HG03135 (cell line): ENCODE measurements around the gene ATP5MC3.

Experiments used
- ATAC-seq: cut with Tn5 transposase; IDR thresholded peaks from one replicate; pipeline ENCODE4 v1.9.1; 2021; ENCODE audit warnings: mild to moderate bottlenecking, moderate library complexity; ENCODE audit not compliant: unreplicated experiment

Gene ATP5MC3

DNA sequence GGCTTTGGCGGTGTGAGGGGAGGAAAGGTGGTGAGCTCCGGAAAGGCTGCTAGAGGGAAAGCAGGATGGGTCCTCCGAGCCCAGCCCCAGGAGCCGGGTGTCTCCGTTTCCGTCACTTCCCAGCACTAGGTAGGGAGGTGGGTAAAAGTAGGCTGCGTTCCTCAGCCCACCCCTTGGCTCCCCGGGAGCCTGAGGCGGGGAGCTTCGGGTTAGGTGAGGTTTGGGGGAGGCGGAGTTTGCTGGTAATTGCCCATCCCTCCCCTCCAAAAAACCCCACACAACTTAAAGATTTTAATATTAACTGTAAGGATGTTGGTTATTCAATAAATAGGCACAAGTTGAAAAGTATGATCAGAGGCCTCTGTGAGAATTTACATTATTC is 13.0 kb downstream of the ATP5MC3 start:
- peak; percentile 26 for ATAC-seq

DNA sequence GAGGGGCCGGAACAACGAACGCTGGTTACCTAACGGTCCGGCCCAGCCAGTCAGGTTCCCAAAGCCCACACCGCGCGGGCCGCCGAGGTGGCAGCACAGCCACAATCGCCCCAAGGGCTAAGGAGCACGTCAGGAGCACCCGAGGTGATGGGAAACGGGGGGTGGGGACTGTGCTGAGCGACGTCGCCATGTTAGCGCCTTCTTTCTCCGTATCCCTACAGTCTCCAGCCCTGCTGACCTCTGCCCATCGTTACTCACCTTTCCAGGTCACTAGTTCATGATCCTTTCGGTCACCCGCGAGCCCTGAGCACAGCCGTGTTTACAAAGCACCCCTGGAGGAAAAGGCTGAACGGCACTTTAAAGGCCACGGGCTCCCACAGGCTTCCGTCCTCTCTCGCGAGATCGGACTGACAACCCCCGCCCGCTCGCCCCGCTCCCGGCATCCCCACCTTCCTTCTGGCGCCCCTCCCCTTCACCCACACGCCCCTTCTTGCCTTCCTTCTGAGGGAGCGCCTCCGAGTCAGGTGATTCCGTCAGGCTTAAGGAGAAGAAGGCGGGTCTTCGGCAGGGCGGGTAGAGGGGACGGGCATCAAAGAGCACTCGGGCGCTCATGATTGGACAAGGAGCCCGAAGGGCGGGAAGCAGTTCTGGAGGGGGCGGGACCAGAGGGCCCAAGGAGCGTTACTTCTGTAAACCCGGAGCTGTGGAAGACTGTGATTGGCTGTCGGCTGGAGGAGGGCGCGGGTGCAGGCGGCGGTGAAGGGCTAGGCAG is 13.5 kb downstream of the ATP5MC3 start, which contains the start of gene ATF2:
TSS of gene ATF2 (minus strand) at position 412 of the 772 bp plus-strand sequence. CDS start 31,760 bp downstream, outside the sequence.
- ATAC-seq = peak; percentile 96

GRCh38 chr2:175167076-175167791 is 14.3 kb downstream of the ATP5MC3 start:
- ATAC-seq = no peak

DNA sequence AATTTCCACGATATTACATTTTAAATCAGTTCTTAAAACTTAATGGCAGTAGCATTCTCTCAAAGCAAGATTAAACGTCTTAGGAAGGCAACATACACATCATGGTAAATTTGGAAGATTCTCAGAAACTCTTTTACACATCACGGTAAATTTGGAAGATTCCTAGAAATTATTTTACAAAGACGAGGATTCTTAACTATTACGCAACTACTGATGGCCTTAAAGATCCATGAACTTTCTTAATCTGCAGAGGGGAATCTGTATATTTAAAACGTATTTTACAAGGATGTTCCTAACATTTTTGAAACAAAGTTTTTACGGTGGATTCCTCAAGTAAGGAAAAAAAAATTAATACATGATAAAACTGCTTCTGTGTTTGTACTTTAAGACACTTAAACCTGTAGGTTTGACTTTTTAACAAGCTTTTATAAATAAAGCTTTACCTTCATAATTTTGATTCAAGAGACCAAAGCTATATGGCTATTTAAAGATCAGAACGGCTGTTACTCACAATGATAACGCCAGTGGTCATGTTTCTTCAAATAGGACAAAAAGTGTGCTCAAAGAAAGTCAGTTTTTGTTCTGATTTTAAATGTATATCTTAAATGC is 15.2 kb downstream of the ATP5MC3 start:
- no peak for ATAC-seq

- no peak for ATAC-seq
Measured at GRCh38 chr2:175164235-175164634, 17.3 kb downstream of the ATP5MC3 start.

GRCh38 chr2:175158894-175159293 is 22.6 kb downstream of the ATP5MC3 start:
- no peak for ATAC-seq

DNA sequence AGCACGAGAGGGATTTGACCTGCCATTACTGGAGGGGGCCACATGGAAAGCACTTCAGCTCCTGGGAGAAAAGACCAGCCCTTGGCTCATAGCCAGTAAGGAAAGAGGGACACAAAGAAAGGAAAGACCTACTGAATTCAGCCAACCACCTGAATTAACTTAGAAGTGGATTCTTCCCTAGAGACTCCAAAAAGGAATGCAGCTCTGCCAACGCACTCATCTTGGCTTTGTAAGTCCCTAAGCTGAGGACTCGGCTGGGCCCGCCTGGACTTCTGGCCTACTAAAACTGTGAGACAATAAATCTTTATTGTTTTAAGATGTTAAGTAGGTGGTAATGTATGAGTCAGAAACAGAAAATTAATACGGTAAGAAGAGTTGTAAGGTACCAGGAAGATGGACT is 25.0 kb downstream of the ATP5MC3 start:
- ATAC-seq = no peak

- ATAC-seq = peak; percentile 76
Measured at GRCh38 chr2:175154661-175155082, 26.8 kb downstream of the ATP5MC3 start.

GRCh38 chr2:175152242-175152641 is 29.3 kb downstream of the ATP5MC3 start:
- peak; percentile 64 for ATAC-seq

GRCh38 chr2:175151791-175152190 is 29.7 kb downstream of the ATP5MC3 start:
- ATAC-seq = no peak

GRCh38 chr2:175147186-175147585 is 34.3 kb downstream of the ATP5MC3 start:
- ATAC-seq = no peak

- no peak for ATAC-seq
Measured at GRCh38 chr2:175143678-175144077, 37.8 kb downstream of the ATP5MC3 start.

GRCh38 chr2:175143191-175143590 is 38.3 kb downstream of the ATP5MC3 start:
- no peak for ATAC-seq

- ATAC-seq = no peak
Measured at GRCh38 chr2:175140332-175140731, 41.2 kb downstream of the ATP5MC3 start.

GRCh38 chr2:175137793-175138192 is 43.7 kb downstream of the ATP5MC3 start:
- no peak for ATAC-seq

DNA sequence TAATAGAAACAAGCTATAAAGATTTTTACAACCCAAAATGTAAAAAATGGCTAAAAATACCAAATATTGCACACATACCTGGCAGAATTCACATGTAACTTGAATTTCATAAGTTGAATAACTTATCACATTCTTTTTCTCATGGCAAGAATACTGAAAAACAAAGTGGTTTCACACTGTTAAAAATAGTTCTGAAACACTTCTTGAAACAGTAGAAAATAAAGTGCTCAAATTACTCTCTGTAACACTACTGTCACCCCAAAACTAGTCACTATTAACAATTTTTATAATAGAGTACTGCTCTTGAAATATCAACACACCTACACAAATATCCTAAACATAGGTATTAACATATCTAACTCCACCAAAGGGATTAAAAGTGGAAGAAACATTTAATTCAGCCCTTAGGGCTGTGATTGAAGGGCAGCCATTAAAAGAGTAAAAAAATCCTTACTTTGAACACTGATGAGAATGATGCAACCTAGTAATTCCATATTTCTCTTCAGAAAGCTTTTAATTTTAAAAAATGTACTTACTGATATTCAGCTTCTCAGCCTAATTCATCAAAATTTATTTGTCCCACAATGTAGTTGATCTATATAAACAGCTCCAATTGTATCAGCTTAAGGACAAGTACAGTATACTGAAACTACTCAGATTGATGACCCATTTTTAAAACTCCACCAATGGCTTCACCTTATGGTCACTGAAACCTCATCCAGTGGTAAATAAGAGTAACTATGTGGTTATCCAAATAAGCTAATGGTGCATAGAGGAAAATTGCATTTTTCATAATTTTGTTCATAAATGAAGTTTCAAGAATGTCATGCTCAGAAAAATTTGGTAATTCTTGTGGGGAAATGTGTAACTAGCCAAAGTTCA is 44.9 kb downstream of the ATP5MC3 start:
- ATAC-seq = peak; percentile 59

DNA sequence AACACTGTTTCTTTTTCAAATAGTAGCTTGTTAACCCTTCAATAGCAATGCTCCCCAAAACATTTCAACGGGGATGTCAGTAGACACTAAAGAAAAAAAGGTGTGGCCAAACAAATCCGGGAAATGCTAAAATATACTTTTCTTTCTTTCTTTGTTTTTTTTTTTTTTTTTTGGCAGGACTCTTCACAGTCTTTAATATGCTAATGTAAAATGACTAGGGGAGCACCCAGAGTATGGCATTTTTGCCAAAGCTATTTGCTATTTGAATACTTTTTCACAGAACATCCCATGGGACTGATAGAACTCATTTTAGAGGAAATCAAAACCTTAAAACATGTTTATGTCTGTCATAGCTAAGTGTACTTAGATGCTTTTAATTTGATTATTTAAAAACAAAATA is 45.6 kb downstream of the ATP5MC3 start:
- no peak for ATAC-seq

- ATAC-seq = no peak
Measured at GRCh38 chr2:175135177-175135576, 46.3 kb downstream of the ATP5MC3 start.

DNA sequence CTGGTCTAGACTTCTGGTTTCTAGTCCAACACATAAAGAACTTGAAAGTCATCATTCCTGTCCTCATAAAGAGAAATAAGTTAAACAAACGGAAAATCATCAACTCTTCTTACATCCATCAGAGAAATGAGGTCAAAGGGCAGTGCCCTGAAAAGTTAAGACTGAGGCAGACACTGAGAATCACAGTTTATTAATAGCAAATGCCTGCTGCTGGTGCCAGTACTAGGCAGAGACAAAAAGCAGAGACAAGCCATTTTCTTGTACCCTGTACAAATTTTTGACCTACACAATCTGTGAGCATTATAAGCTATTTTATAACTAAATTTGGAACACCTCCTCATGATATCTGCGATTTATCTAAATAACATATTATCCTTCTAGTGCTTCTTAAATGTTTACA is 50.3 kb downstream of the ATP5MC3 start:
- no peak for ATAC-seq

DNA sequence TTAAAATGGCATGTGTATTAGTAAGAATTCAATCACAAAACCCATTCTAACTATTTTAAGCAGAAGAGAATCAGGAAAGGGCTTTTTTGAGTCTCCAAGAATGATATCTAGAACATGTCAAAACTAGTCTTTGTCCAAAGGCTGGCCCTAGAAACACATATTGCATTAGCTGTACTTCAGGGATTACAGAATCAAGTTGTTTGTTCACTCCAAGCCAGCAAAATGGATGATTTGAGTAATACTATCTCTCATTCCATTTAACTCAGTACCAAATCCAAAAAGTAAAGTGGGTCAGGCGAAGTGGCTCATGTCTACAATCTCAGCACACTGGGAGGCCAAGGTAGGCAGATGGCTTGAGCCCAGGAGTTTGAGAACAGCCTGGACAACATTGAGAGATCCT is 54.8 kb downstream of the ATP5MC3 start:
- no peak for ATAC-seq
